ENCODE results near the gene GNG13. TPM values are rescaled to one million over a fixed set of nuclear protein-coding genes. Genes with fewer than 3 reads are reported as not detected.
"Not testable (repeated sequence)": the region's sequence is repeated elsewhere in the genome, so short reads cannot be mapped to it uniquely, and the experiment has no call there.

Gene GNG13
- total RNA-seq, 1 experiment from 2014 or later: not detected

DNA sequence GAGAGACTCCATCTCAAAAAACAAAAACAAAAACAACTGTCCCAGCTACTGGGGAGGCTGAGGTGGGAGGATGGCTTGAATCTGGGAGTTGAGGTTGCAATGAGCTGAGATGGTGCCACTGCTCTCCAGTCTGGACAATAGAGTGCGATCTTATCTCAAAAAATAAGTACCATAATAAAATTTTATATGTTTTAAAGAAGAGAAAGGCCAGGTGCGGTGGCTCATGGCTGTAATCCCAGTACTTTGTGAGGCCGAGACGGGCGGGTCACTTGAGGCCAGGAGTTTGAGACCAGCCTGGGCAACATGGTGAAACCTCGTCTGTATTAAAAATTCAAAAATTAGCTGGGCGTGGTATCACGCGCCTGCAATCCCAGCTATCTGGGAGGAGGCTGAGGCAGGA is 23.7 kb downstream of the GNG13 start:
- CTCF ChIA-PET: no interaction called here
- TF ChIP-seq EZH2 (IDR thresholded peaks at IDR 0.05; ENCODE audit: low read length, unreplicated experiment): no peak
- no peak for TF ChIP-seq EZH2phosphoT487 (IDR thresholded peaks at IDR 0.05; ENCODE audit: borderline replicate concordance, low read length)
- TF ChIP-seq CTCF (conservative IDR thresholded peaks at IDR 0.05; ENCODE audit: low read depth, low read length): no peak
- intact Hi-C loops (cut with micrococcal nuclease): no loop called here

GRCh38 chr16:776298-776697 is 24.2 kb downstream of the GNG13 start:
- BruUV-seq (replicated peaks); H2AFZ ChIP-seq (ENCODE audit: low read length); H3K4me3 ChIP-seq (ENCODE audit: low read length); ATAC-seq; H3K27ac ChIP-seq (ENCODE audit: low read length); H3K27me3 ChIP-seq (ENCODE audit: low read length); CTCF ChIA-PET; H3K4me2 ChIP-seq (ENCODE audit: low read length); H4K20me1 ChIP-seq (ENCODE audit: low read length); H3K9ac ChIP-seq (ENCODE audit: low read length); H3K9me2 ChIP-seq (replicated peaks; ENCODE audit: low read length); H3F3A ChIP-seq (ENCODE audit: low read length, unreplicated experiment); POLR2A ChIA-PET (ENCODE audit: unreplicated experiment); DNase-seq; H3K36me3 ChIP-seq (ENCODE audit: low read depth, low read length); H3K4me1 ChIP-seq (ENCODE audit: insufficient read depth, low read length); H3K79me2 ChIP-seq (ENCODE audit: low read length); H3K9me3 ChIP-seq (ENCODE audit: low read length); intact Hi-C loops (cut with micrococcal nuclease): not testable (repeated sequence)

More for the DNA sequence above, 23.7 kb downstream of the GNG13 start:
- Histone ChIP-seq H3K27ac (ENCODE audit: low read length) (no peak overlapping the region), H4K20me1 (ENCODE audit: low read length) (no peaks in the 10 kb centered on the region), H3K9ac (ENCODE audit: low read length) (no peak overlapping the region), H3F3A (ENCODE audit: low read length, unreplicated experiment) (no peaks in the 10 kb centered on the region), H3K4me2 (ENCODE audit: low read length) (no peak overlapping the region), H3K9me3 (ENCODE audit: low read length) (no peaks in the 10 kb centered on the region), H3K27me3 (ENCODE audit: low read length) (no peaks in the 10 kb centered on the region), H3K36me3 (ENCODE audit: low read depth, low read length) (no peaks in the 10 kb centered on the region), H3K4me3 (ENCODE audit: low read length) (no peak overlapping the region), H3K4me1 (ENCODE audit: insufficient read depth, low read length) (no peaks in the 10 kb centered on the region), H3K9me2 (replicated peaks; ENCODE audit: low read length) (no peaks in the 10 kb centered on the region), H2AFZ (ENCODE audit: low read length) (no peak overlapping the region), H3K79me2 (ENCODE audit: low read length) (no peaks in the 10 kb centered on the region)
- ATAC-seq (no peak), DNase-seq (no peak)
- no TSS peak for BruUV-seq (replicated peaks)
- POLR2A ChIA-PET (ENCODE audit: unreplicated experiment): no interaction called here

DNA sequence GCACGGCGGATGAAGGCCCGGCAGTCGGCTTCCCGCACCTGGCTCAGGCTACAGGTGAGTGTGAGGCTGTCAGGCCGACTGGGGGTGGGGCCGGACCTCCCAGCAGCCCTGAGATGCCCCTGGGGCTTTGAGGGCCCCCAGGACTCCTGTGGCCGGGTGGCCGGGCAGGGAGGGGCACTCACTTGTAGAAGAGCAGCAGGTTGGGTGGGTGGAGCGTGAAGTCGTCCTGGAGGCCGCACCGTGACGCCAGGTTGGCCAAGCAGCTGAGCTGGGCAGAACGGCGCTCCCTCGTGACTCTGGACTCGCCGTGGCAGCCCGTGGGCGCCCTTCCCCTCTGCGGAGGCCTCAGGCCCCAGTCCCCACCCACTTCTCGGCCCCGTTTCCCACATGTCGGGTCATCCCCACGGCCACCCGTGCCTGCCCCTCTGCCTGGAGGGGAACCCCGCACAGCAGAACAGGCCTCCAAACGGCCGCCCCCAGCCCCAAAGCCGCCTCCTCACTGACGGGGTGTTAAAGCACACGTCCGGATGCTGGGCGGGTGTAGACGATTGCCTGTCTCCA is 25.2 kb downstream of the GNG13 start:
- BruUV-seq (replicated peaks): no TSS peak
- no peaks in the 10 kb centered on the region for H3F3A ChIP-seq (ENCODE audit: low read length, unreplicated experiment)
- intact Hi-C loops (cut with micrococcal nuclease): no loop called here
- no peak overlapping the region for H3K4me3 ChIP-seq (ENCODE audit: low read length)
- H3K9ac ChIP-seq (ENCODE audit: low read length): no peak overlapping the region
- no peaks in the 10 kb centered on the region for H3K36me3 ChIP-seq (ENCODE audit: low read depth, low read length)
- ChIA-PET CTCF (no interaction called here), POLR2A (ENCODE audit: unreplicated experiment) (interaction anchor here (0.8 kb wide), 1 partner anchor 28 kb away, joined by 7 read pairs; no protein-coding TSS in a partner anchor)
- DNase-seq (no peak), ATAC-seq (no peak)
- no peaks in the 10 kb centered on the region for H3K9me3 ChIP-seq (ENCODE audit: low read length)
- H3K4me2 ChIP-seq (ENCODE audit: low read length): no peak overlapping the region
- no peaks in the 10 kb centered on the region for H3K79me2 ChIP-seq (ENCODE audit: low read length)
- TF ChIP-seq EZH2 (IDR thresholded peaks at IDR 0.05; ENCODE audit: low read length, unreplicated experiment): no peak
- H3K4me1 ChIP-seq (ENCODE audit: insufficient read depth, low read length): no peaks in the 10 kb centered on the region
- no peak overlapping the region for H2AFZ ChIP-seq (ENCODE audit: low read length)
- H3K27me3 ChIP-seq (ENCODE audit: low read length): no peaks in the 10 kb centered on the region
- no peaks in the 10 kb centered on the region for H4K20me1 ChIP-seq (ENCODE audit: low read length)
- H3K27ac ChIP-seq (ENCODE audit: low read length): no peak overlapping the region
- no peaks in the 10 kb centered on the region for H3K9me2 ChIP-seq (replicated peaks; ENCODE audit: low read length)

Measured in PC-3 (cell line).